Measurements from ENCODE around the gene INHBE.

The INHBE gene

GRCh38 chr12:57459055-57459749 is 4.1 kb downstream of the INHBE start:
- DNase-seq (ENCODE audit: insufficient read length, low spot score) (peak; percentile 72), FAIRE-seq (no peak)
- peak; percentile 97 for TF ChIP-seq CTCF (IDR thresholded peaks at IDR 0.05; ENCODE audit: insufficient read depth, missing control alignments)

- TF ChIP-seq CTCF (IDR thresholded peaks at IDR 0.05; ENCODE audit: insufficient read depth, missing control alignments), result no peak
- no peak for DNase-seq (ENCODE audit: insufficient read length, low spot score)
- FAIRE-seq, result no peak
Measured at GRCh38 chr12:57459750-57460467, 4.8 kb downstream of the INHBE start, which contains the start of gene GLI1. Gene GLI1, plus strand, starts transcription at chr12:57459785. Its CDS starts 3,907 bp downstream, at chr12:57463692.

- FAIRE-seq, result no peak
- no peak for DNase-seq (ENCODE audit: insufficient read length, low spot score)
- no peak for TF ChIP-seq CTCF (IDR thresholded peaks at IDR 0.05; ENCODE audit: insufficient read depth, missing control alignments)
Measured at GRCh38 chr12:57460468-57460784, 5.3 kb downstream of the INHBE start.

GRCh38 chr12:57460841-57461275 is 5.8 kb downstream of the INHBE start:
- DNase-seq (ENCODE audit: insufficient read length, low spot score), result no peak

GRCh38 chr12:57461276-57461916 is 6.3 kb downstream of the INHBE start:
- FAIRE-seq (no peak), DNase-seq (ENCODE audit: insufficient read length, low spot score) (no peak)
- no peak for TF ChIP-seq CTCF (IDR thresholded peaks at IDR 0.05; ENCODE audit: insufficient read depth, missing control alignments)

More at GRCh38 chr12:57460841-57461275, 5.8 kb downstream of the INHBE start:
- no peak for TF ChIP-seq CTCF (IDR thresholded peaks at IDR 0.05; ENCODE audit: insufficient read depth, missing control alignments)
- FAIRE-seq, result no peak

- DNase-seq (ENCODE audit: insufficient read length, low spot score) (no peak), FAIRE-seq (no peak)
- no peak for TF ChIP-seq CTCF (IDR thresholded peaks at IDR 0.05; ENCODE audit: insufficient read depth, missing control alignments)
Measured at GRCh38 chr12:57461917-57462250, 6.8 kb downstream of the INHBE start.
